Hematopoietic multipotent progenitor cell treated with erythropoietin and hydrocortisone succinate and interleukin-3 and kit ligand, for 8 days (in vitro differentiated cells): ENCODE results near the gene CD109.
"Not testable (repeated sequence)": the region's sequence is repeated elsewhere in the genome, so short reads cannot be mapped to it uniquely, and the experiment has no call there.

Experiments
- DNase-seq: peaks from one replicate; pipeline ENCODE4 v3.0.0-alpha.2; 2015

CD109 gene

GRCh38 chr6:73796881-73797280, 100.9 kb downstream of the CD109 start:
- no peak for DNase-seq

GRCh38 chr6:73797861-73798260, 101.9 kb downstream of the CD109 start:
- DNase-seq = no peak

- DNase-seq = no peak
These were observed 102.6 kb downstream of the CD109 start for GRCh38 chr6:73798592-73798991.

GRCh38 chr6:73800997-73801396, 105.0 kb downstream of the CD109 start:
- DNase-seq = no peak

GRCh38 chr6:73801652-73802268, 105.8 kb downstream of the CD109 start:
- no peak for DNase-seq

GRCh38 chr6:73802366-73802765, 106.4 kb downstream of the CD109 start:
- no peak for DNase-seq

GRCh38 chr6:73803562-73804241, 107.7 kb downstream of the CD109 start:
- DNase-seq = peak; percentile 6

GRCh38 chr6:73805221-73805620, 109.2 kb downstream of the CD109 start:
- DNase-seq = not testable (repeated sequence)

- not testable (repeated sequence) for DNase-seq
These were observed 110.0 kb downstream of the CD109 start for GRCh38 chr6:73805982-73806381.

- DNase-seq = no peak
These were observed 115.7 kb downstream of the CD109 start for GRCh38 chr6:73811706-73812105.

- no peak for DNase-seq
These were observed 121.2 kb downstream of the CD109 start for GRCh38 chr6:73817253-73817652.

GRCh38 chr6:73823046-73823735, 127.2 kb downstream of the CD109 start:
- no peak for DNase-seq

- no peak for DNase-seq
These were observed 127.8 kb downstream of the CD109 start for GRCh38 chr6:73823832-73824231.

GRCh38 chr6:73826571-73826970, 130.6 kb downstream of the CD109 start:
- no peak for DNase-seq

GRCh38 chr6:73830119-73830518, 134.1 kb downstream of the CD109 start:
- DNase-seq = no peak

- no peak for DNase-seq
These were observed 136.3 kb downstream of the CD109 start for GRCh38 chr6:73832313-73832712.

- not testable (repeated sequence) for DNase-seq
These were observed 148.7 kb downstream of the CD109 start for GRCh38 chr6:73844696-73845095.

GRCh38 chr6:73851048-73851447, 155.0 kb downstream of the CD109 start:
- DNase-seq = not testable (repeated sequence)

- DNase-seq = peak; percentile 76
These were observed 159.2 kb downstream of the CD109 start for GRCh38 chr6:73854998-73855718.

GRCh38 chr6:73857341-73857890, 161.4 kb downstream of the CD109 start:
- DNase-seq = no peak

- no peak for DNase-seq
These were observed 162.4 kb downstream of the CD109 start for GRCh38 chr6:73858376-73858775.

GRCh38 chr6:73860303-73860702, 164.3 kb downstream of the CD109 start:
- DNase-seq = no peak

- DNase-seq = peak; percentile 0
These were observed 170.3 kb downstream of the CD109 start for GRCh38 chr6:73866305-73866704.
